Measurements from ENCODE around the gene KAT5. TPM values are rescaled to one million over a fixed set of nuclear protein-coding genes. Genes with fewer than 3 reads are reported as not detected.
A peak's percentile ranks its signal among the peaks of the same experiment; 100 is the strongest.

Gene KAT5
- total and polyA plus RNA-seq, 2 of the 13 experiments (the other 11 are each of a cell fraction or from before 2014, with no cell fraction given) = 35.2 to 48.3 TPM

GRCh38 chr11:65720211-65720934 lies 8.3 kb downstream of the KAT5 start, which contains the start of gene RNASEH2C (continued):
- TF ChIP-seq E2F2 (CRISPR knock-in tag; IDR thresholded peaks at IDR 0.05; ENCODE audit: borderline replicate concordance) (peak; percentile 75; the same call in 1 of the 2 replicates), ZBTB42 (CRISPR knock-in tag; IDR thresholded peaks at IDR 0.05) (peak; percentile 80; the same call in 1 of the 2 replicates), NFE2 (CRISPR knock-in tag; IDR thresholded peaks at IDR 0.05) (no peak), ZNF781 (CRISPR knock-in tag; IDR thresholded peaks at IDR 0.05; ENCODE audit: borderline replicate concordance, not compliant biosample characterization) (peak; percentile 39), HHEX (CRISPR knock-in tag; IDR thresholded peaks at IDR 0.05) (no peak), SATB2 (CRISPR knock-in tag; IDR thresholded peaks at IDR 0.05) (no peak), STAT6 (CRISPR knock-in tag; IDR thresholded peaks at IDR 0.05; ENCODE audit: borderline replicate concordance) (no peak), ZZZ3 (CRISPR knock-in tag; IDR thresholded peaks at IDR 0.05; ENCODE audit: borderline replicate concordance) (0 out of 2 replicates have a peak, but pooled peaks have one; percentile 54), CENPX (CRISPR knock-in tag; IDR thresholded peaks at IDR 0.05) (no peak), MIER2 (CRISPR knock-in tag; IDR thresholded peaks at IDR 0.05) (no peak), ZNF558 (CRISPR knock-in tag; IDR thresholded peaks at IDR 0.05; ENCODE audit: borderline replicate concordance) (0 out of 2 replicates have a peak, but pooled peaks have one; percentile 27), SUZ12 (IDR thresholded peaks at IDR 0.05; ENCODE audit: low read depth, low read length) (peak; percentile 82), TFAP4 (IDR thresholded peaks at IDR 0.05; ENCODE audit: borderline replicate concordance, low read depth) (0 out of 2 replicates have a peak, but pooled peaks have one; percentile 15), ZNF530 (CRISPR knock-in tag; IDR thresholded peaks at IDR 0.05; ENCODE audit: low read depth) (no peak), MLX (CRISPR knock-in tag; IDR thresholded peaks at IDR 0.05) (0 out of 2 replicates have a peak, but pooled peaks have one; percentile 34), ZNF646 (CRISPR knock-in tag; IDR thresholded peaks at IDR 0.05) (no peak)
